PC-9 (cell line): ENCODE results near the gene XPNPEP3. TPM values are rescaled to one million over a fixed set of nuclear protein-coding genes. Genes with fewer than 3 reads are reported as not detected.

Experiments
- BruUV-seq: library from RNA; stranded (reverse); fragments of 400-500 nt; replicated peaks from 2 replicates; lab custom pipeline; 2021; lab: Mats Ljungman, UMichigan
- CTCF ChIA-PET: fragments of 300-600 bp; sonication (Branson Sonifier 250); formaldehyde crosslinking; loops from one replicate; lab custom pipeline; 2022; ENCODE audit warnings: antibody characterized with exemption; lab: Charles Lee
- POLR2A ChIA-PET: fragments of 300-600 bp; sonication (Branson Sonifier 250); formaldehyde crosslinking; loops from one replicate; lab custom pipeline; 2022; ENCODE audit warnings: antibody characterized with exemption; ENCODE audit not compliant: unreplicated experiment; lab: Charles Lee
- DNase-seq, 2 experiments: peaks; one replicate each; pipeline versions ENCODE4 v3.0.0 to v3.0.0-alpha.2; 2015 to 2022; ENCODE audit warnings: mixed read lengths in 1 of 2
- H2AFZ ChIP-seq: fragments of 200-600 bp; sonication (generic); 2 replicates; pipeline ENCODE4 v1.8.1; 2017; ENCODE audit warnings: antibody characterized with exemption
- H3F3A ChIP-seq: fragments of 200-600 bp; sonication (generic); 2 replicates; pipeline ENCODE4 v1.8.1; 2017; ENCODE audit warnings: antibody characterized with exemption, mild to moderate bottlenecking, low read depth; ENCODE audit not compliant: insufficient read depth
- H3K27ac ChIP-seq: fragments of 200-600 bp; sonication (generic); 2 replicates; pipeline ENCODE4 v1.6.1; 2016; ENCODE audit warnings: mixed run types
- H3K27me3 ChIP-seq: fragments of 200-600 bp; sonication (generic); 2 replicates; pipeline ENCODE4 v1.6.1; 2016; ENCODE audit warnings: low read depth, mixed run types; ENCODE audit not compliant: insufficient read depth
- H3K36me3 ChIP-seq: fragments of 200-600 bp; sonication (generic); 2 replicates; pipeline ENCODE4 v1.6.1; 2016; ENCODE audit warnings: low read depth, mixed run types
- H3K4me1 ChIP-seq: fragments of 200-600 bp; sonication (generic); replicated peaks from 2 replicates; pipeline ENCODE4 v1.6.1; 2016; ENCODE audit warnings: mixed run types; ENCODE audit not compliant: insufficient read depth
- H3K4me2 ChIP-seq: fragments of 200-600 bp; sonication (generic); 2 replicates; pipeline ENCODE4 v1.6.1; 2017; ENCODE audit warnings: mixed run types
- H3K4me3 ChIP-seq: fragments of 200-600 bp; sonication (generic); 2 replicates; pipeline ENCODE4 v1.6.1; 2016; ENCODE audit warnings: mixed run types
- H3K79me2 ChIP-seq: fragments of 200-600 bp; sonication (generic); 2 replicates; pipeline ENCODE4 v1.6.1; 2017; ENCODE audit warnings: low read depth, mixed run types
- H3K9me2 ChIP-seq: fragments of 200-600 bp; sonication (generic); 2 replicates; pipeline ENCODE4 v1.8.1; 2017; ENCODE audit warnings: mild to moderate bottlenecking; ENCODE audit not compliant: insufficient read depth
- H3K9me3 ChIP-seq: fragments of 200-600 bp; sonication (generic); 2 replicates; pipeline ENCODE4 v1.8.1; 2016; ENCODE audit warnings: low read depth; ENCODE audit not compliant: insufficient read depth
- H4K20me1 ChIP-seq: fragments of 200-600 bp; sonication (generic); 2 replicates; pipeline ENCODE4 v1.8.1; 2017; ENCODE audit not compliant: insufficient read depth
- CTCF ChIP-seq: fragments of 200-600 bp; sonication (generic); conservative IDR thresholded peaks from 2 replicates; pipeline ENCODE4 v1.6.1; 2017; ENCODE audit warnings: mixed run types, antibody characterized with exemption, mild to moderate bottlenecking, moderate library complexity
- EZH2 ChIP-seq: fragments of 200-600 bp; sonication (generic); IDR thresholded peaks from 2 replicates; pipeline ENCODE4 v1.8.0; 2017; ENCODE audit warnings: antibody characterized with exemption, low read depth
- intact Hi-C: fragments of 100-400 bp; cut with micrococcal nuclease; formaldehyde crosslinking; loops from one replicate; pipeline ENCODE4 v1.10.0; 2022; ENCODE audit not compliant: unreplicated experiment
- total RNA-seq: library from RNA; stranded (reverse); gene quantifications from 2 replicates; pipeline ENCODE4 v1.2.3, GENCODE V29; 2021

XPNPEP3 gene
- total RNA-seq, 1 experiment from 2014 or later, result 42.7 TPM

DNA sequence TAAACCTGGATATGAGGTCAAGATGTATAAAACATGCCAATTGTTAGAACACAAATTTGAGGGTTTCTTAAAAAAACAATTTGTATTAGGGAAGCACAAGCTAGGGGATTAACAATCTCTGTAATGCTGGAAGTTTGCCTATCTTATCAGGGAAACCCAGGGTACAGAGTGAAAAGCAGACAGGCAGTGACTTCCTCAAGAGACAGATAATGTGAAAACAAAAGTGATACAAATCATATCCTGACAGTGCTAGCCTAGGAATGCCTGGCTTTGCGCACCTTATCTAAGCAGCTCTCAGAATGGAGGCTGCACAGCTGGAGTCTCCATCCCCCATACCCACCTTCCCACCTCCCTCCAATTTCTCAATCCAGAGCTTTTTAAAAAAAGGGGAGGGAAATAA, 71.7 kb downstream of the XPNPEP3 start:
- no peaks in the 10 kb centered on the region for H3K27me3 ChIP-seq
- H3K4me1 ChIP-seq, result no peaks in the 10 kb centered on the region
- H4K20me1 ChIP-seq, result no peaks in the 10 kb centered on the region
- intact Hi-C loops, result no loop called here
- no peak for TF ChIP-seq CTCF
- TF ChIP-seq EZH2, result no peak
- no TSS peak for BruUV-seq
- peaks cover 17% of the 10 kb centered on the region for H3K36me3 ChIP-seq
- no peaks in the 10 kb centered on the region for H3K79me2 ChIP-seq
- ChIA-PET POLR2A (interaction anchor here (0.6 kb wide), 1 partner anchor 547 kb away, joined by 15 read pairs; no protein-coding TSS in a partner anchor), CTCF (interaction anchor here (0.6 kb wide), 1 partner anchor 51 kb away, joined by 5 read pairs; no protein-coding TSS in a partner anchor)
- no peaks in the 10 kb centered on the region for H3K9me3 ChIP-seq
- peaks cover 10% of the 10 kb centered on the region; the same call in 1 of the 2 replicates for H3F3A ChIP-seq
- H3K9me2 ChIP-seq, result no peaks in the 10 kb centered on the region
- H3K27ac ChIP-seq, result no peak overlapping the region
- H3K4me3 ChIP-seq, result no peak overlapping the region
- H3K4me2 ChIP-seq, result no peak overlapping the region
- H2AFZ ChIP-seq, result no peak overlapping the region
- no peak for DNase-seq

DNA sequence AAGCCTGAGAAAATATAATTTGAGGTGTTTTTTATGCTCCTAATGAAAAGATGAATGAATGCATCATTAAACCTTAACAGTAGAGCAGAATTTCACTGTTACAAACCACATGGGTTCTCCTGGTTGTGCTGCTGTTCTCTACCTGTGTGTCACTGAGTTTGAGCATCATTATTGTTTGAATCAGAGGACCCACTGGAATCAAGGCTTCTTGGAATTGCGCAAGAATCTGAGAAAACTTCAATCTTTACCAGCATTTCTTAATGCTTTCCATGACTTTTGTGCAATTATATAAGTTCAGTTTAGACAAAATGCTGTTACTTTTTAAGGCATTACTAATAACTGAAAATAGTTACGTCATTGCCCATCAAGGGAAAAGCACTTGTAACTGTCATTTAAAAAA, 75.4 kb downstream of the XPNPEP3 start:
- no peak overlapping the region for H3K27ac ChIP-seq
- intact Hi-C loops, result no loop called here

DNA sequence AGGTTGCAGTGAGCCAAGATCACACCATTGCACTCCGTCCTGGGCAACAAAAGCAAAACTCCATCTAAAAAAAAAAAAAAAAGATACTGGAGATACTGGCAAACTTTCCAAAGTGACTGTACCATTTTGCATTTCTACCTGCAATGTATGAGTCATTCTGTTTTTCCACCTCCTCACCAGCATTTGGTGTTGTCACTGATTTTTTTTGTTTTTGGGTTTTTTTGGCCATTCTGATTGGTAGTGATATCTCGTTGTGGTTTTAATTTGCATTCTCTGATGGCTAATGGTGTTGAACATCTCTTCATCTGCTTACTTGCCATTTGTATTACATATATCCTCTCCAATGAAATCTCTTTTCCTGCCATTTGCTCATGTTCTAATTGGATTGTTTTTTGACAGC, 82.3 kb downstream of the XPNPEP3 start:
- H3K27ac ChIP-seq, result no peak overlapping the region
- no peak overlapping the region for H3K4me3 ChIP-seq
- no peak for DNase-seq
- no peaks in the 10 kb centered on the region for H3K9me3 ChIP-seq
- H4K20me1 ChIP-seq, result no peaks in the 10 kb centered on the region
- ChIA-PET POLR2A (no interaction called here), CTCF (no interaction called here)
- intact Hi-C loops, result no loop called here
- no peaks in the 10 kb centered on the region for H3F3A ChIP-seq
- no peak for TF ChIP-seq EZH2
- no peak for TF ChIP-seq CTCF
- no peaks in the 10 kb centered on the region for H3K79me2 ChIP-seq
- no peak overlapping the region for H3K4me2 ChIP-seq
- no peaks in the 10 kb centered on the region for H3K27me3 ChIP-seq
- H3K36me3 ChIP-seq, result no peaks in the 10 kb centered on the region
- no peaks in the 10 kb centered on the region for H3K4me1 ChIP-seq
- no peak overlapping the region for H2AFZ ChIP-seq
- BruUV-seq, result no TSS peak
- H3K9me2 ChIP-seq, result no peaks in the 10 kb centered on the region

More for the DNA sequence above, 75.4 kb downstream of the XPNPEP3 start:
- Histone ChIP-seq H3K27me3 (no peaks in the 10 kb centered on the region), H3F3A (peaks cover 10% of the 10 kb centered on the region; the same call in 1 of the 2 replicates), H3K9me2 (no peaks in the 10 kb centered on the region), H3K9me3 (no peaks in the 10 kb centered on the region), H3K79me2 (no peaks in the 10 kb centered on the region), H3K4me1 (no peaks in the 10 kb centered on the region), H3K36me3 (peaks cover 4% of the 10 kb centered on the region; the same call in 1 of the 2 replicates), H3K4me2 (no peak overlapping the region), H3K4me3 (no peak overlapping the region), H4K20me1 (no peaks in the 10 kb centered on the region), H2AFZ (no peak overlapping the region)
- no TSS peak for BruUV-seq
- ChIA-PET CTCF (no interaction called here), POLR2A (no interaction called here)
- DNase-seq, result no peak
- TF ChIP-seq EZH2, result no peak
- TF ChIP-seq CTCF, result no peak
